ENCODE results near the gene MMAB.

Gene MMAB

DNA sequence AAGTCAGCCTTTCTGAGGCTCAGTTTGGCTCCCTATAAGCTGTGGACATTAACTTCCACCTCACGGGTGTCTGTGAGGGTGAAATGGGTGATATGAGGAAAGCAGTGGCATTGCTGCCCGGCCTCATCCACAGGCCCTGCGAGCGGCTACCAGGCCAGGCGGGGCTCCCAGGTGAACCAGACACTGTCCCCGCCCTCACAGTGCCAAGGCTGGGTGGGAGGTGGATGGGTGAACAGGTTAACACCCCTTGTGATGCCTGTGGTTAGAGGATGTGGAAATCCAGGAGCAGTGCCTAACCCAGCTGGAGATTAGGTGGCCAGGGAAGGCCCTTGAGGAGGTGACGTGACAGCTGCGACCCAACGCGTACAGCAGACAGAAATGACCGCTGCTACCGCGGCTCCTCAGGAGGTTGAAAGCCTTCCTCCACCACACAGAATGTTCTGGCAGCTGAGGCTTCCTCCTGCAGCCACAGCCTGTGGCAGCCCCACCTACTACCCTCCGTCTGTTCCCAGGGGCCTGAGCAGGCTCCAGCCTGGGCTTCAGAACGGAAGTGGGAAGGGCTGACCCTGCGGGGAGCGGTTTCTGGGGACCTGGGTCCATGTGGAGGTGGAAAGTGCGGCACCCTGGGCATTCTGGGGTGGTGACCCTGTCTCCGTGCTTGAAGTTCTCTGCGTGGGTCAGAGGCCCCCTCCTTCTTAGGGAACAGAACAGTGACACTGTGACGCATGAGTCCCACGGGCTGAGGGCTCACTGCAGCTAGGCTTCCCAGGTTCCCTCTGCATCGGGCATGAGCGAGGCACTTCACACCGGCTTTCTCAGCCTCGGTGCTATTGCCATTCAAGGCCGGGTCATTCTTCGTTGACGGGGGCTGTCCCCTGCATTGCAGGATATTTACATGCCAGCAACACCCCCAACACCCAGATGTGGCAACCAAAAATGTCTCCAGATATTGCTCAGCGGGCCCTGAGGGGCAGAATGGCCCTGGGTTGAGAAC is 9.7 kb downstream of the MMAB start:
- TF ChIP-seq, protein P1, sequence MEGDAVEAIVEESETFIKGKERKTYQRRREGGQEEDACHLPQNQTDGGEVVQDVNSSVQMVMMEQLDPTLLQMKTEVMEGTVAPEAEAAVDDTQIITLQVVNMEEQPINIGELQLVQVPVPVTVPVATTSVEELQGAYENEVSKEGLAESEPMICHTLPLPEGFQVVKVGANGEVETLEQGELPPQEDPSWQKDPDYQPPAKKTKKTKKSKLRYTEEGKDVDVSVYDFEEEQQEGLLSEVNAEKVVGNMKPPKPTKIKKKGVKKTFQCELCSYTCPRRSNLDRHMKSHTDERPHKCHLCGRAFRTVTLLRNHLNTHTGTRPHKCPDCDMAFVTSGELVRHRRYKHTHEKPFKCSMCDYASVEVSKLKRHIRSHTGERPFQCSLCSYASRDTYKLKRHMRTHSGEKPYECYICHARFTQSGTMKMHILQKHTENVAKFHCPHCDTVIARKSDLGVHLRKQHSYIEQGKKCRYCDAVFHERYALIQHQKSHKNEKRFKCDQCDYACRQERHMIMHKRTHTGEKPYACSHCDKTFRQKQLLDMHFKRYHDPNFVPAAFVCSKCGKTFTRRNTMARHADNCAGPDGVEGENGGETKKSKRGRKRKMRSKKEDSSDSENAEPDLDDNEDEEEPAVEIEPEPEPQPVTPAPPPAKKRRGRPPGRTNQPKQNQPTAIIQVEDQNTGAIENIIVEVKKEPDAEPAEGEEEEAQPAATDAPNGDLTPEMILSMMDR (IDR thresholded peaks at IDR 0.05; ENCODE audit: low read length, missing control alignments), result no peak
- DNase-seq (ENCODE audit: low read depth), result no peak
- H3K4me3 ChIP-seq (replicated peaks; ENCODE audit: low read depth, low read length), result no peak overlapping the region

DNA sequence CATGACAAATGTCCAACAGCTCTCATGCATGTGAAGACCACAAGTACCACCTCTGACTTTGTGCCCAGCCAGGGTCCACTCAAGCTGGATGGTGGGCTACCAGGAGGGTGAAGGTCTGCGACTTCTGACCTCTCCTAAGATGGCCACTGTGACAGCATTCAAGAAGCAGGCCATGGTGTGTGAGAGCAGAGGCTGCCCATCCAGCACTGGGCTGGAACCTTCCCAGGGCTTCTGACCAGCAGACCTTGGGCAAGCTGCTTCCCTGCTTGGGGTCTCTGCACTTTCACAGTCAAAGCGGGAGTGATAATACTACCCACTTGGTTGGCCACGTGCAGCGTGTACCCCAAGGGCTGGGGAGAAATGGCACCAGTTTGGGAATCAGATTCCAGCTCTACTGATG is 10.4 kb downstream of the MMAB start:
- H3K4me3 ChIP-seq (replicated peaks; ENCODE audit: low read depth, low read length), result no peak overlapping the region
- DNase-seq (ENCODE audit: low read depth), result no peak
- TF ChIP-seq, protein P1 (IDR thresholded peaks at IDR 0.05; ENCODE audit: low read length, missing control alignments), result no peak

DNA sequence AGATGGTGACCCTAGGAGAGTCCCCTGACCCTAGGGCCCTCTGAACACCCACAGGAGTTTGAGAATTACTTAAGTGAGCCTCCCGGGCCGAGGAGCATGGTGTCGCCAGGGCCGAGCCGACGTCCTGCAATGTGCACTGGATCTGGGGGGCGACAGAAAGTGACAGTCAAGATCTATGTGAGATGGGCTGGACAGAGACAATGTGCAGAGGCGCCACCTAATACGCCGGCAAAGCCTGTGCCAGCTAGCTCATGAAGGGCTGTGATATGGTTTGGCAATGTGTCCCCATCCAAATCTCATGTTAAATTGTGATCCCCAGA is 11.6 kb downstream of the MMAB start:
- no peak for DNase-seq (ENCODE audit: low read depth)
- TF ChIP-seq, protein P1 (IDR thresholded peaks at IDR 0.05; ENCODE audit: low read length, missing control alignments), result no peak
- no peak overlapping the region for H3K4me3 ChIP-seq (replicated peaks; ENCODE audit: low read depth, low read length)

DNA sequence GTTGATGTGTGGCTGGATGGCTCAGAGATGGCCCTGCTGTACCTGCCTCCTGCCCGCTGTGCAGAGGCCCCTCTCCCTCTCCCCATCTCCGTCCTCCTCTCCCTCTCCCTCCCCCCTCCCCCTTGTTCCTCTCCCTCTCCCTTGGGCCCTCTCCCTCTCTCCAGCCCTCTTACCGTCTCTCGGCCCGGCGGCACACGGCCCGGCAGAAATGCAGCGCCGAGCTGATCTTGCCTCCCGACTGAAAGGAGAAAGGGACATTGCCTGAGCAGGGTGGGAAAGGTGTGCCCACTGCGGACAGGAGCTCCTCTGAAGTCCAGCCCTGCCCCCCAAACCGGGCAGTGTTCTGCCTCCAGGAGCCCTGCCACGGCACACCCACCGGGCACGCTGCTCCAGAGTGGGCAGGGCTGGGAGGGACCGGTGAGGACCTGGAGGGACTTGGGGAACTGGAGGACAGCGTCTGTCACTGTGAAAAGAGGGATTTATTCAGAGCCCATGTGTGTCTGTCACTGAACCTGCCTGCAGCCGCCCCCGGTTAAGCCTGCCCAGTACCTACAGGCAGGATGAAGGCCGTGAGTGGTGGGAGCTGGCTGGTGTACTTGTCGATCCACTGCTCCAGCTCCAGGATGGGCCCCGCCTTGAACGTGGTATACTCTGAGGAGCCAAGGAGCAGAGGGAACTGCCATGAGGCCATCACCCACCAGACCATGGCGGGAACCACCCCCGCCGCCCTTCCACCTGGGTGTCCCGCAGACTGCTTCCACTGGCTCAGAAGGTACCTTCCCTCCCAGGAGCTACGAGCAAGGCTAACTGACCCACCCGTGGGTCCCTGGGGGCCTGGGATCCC is 12.2 kb downstream of the MMAB start:
- DNase-seq (ENCODE audit: low read depth), result no peak
- no peak overlapping the region for H3K4me3 ChIP-seq (replicated peaks; ENCODE audit: low read depth, low read length)
- TF ChIP-seq, protein P1 (IDR thresholded peaks at IDR 0.05; ENCODE audit: low read length, missing control alignments), result no peak

DNA sequence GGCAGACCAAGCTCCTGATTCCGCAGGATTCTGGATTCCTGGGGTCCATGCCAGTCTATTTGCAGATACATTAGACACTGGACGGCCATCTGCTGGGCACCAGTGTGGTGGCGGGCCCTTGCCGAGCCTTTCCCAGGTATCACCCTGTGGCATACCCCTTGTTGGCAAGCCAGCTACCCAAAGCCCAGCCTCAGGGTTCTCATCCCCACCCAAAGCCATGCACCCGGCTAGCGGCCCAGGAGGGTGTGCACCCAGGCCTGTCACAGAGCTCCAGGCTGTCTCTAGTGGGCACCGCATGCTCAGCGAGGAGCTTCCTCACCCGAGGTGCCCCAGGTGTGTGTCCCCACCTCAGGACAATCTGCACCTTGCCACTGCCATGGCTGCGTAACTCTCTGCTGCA is 13.7 kb downstream of the MMAB start:
- no peak for DNase-seq (ENCODE audit: low read depth)
- TF ChIP-seq, protein P1 (IDR thresholded peaks at IDR 0.05; ENCODE audit: low read length, missing control alignments), result no peak
- no peak overlapping the region for H3K4me3 ChIP-seq (replicated peaks; ENCODE audit: low read depth, low read length)

DNA sequence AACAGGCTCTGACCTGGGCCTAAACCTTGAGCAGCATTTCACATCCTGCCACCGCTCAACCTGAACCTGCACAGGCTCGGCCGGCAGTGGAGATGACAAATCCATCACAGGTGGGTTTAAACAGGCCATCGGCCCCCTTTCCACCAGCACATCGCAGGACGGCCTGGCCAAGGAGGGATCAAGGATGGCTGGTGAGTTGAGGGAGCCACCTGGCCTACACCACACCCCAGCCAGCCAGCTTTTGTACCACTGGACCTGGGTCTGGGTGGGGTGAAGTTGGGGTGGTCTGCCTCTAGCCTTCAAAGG is 14.2 kb downstream of the MMAB start:
- no peak overlapping the region for H3K4me3 ChIP-seq (replicated peaks; ENCODE audit: low read depth, low read length)
- no peak for DNase-seq (ENCODE audit: low read depth)
- TF ChIP-seq, protein P1 (IDR thresholded peaks at IDR 0.05; ENCODE audit: low read length, missing control alignments), result no peak

All from fibroblast of pulmonary artery (primary cell).